SK-N-SH treated with all-trans-retinoic acid at 6 μM for 48 hours (cell line): ENCODE results near the gene CACNA1A.

Experiments used
- ATAC-seq: fragments of 200-7000 bp; cut with Tn5 transposase; 3 replicates; pipeline ENCODE4 v1.9.1; 2020; ENCODE audit warnings: mild to moderate bottlenecking, moderate library complexity
- ARNTL ChIP-seq: fragments of 450-650 bp; formaldehyde crosslinking; IDR thresholded peaks from 2 replicates; pipeline ENCODE4 v1.5.0; 2020; ENCODE audit warnings: low read depth, mild to moderate bottlenecking, moderate library complexity, borderline replicate concordance
- BACH2 ChIP-seq: fragments of 250-450 bp; sonication (Bioruptor Pico); IDR thresholded peaks from 2 replicates; pipeline ENCODE4 v1.9.0; 2021; ENCODE audit warnings: mild to moderate bottlenecking, borderline replicate concordance
- CREB5 ChIP-seq: fragments of 250-450 bp; sonication (Bioruptor Pico); IDR thresholded peaks from 2 replicates; pipeline ENCODE4 v1.5.1; 2020; ENCODE audit warnings: low read depth, mild to moderate bottlenecking, moderate library complexity
- CSDC2 ChIP-seq: fragments of 250-450 bp; sonication (Bioruptor Pico); IDR thresholded peaks from 2 replicates; pipeline ENCODE4 v1.5.0; 2020; ENCODE audit warnings: mild to moderate bottlenecking, moderate library complexity
- CSRNP3 ChIP-seq: fragments of 250-450 bp; sonication (Bioruptor Pico); IDR thresholded peaks from 2 replicates; pipeline ENCODE4 v1.5.1; 2021; ENCODE audit warnings: mild to moderate bottlenecking, moderate library complexity
- ESRRG ChIP-seq: fragments of 250-450 bp; sonication (Bioruptor Pico); IDR thresholded peaks from 2 replicates; pipeline ENCODE4 v1.6.1; 2021; ENCODE audit warnings: mild to moderate bottlenecking
- GLIS3 ChIP-seq: fragments of 250-450 bp; sonication (Bioruptor Pico); IDR thresholded peaks from 2 replicates; pipeline ENCODE4 v1.5.0; 2020; ENCODE audit warnings: mild to moderate bottlenecking, moderate library complexity
- ISL1 ChIP-seq: fragments of 250-450 bp; sonication (Bioruptor Pico); IDR thresholded peaks from 2 replicates; pipeline ENCODE4 v2.1.2; 2022; ENCODE audit warnings: mild to moderate bottlenecking, moderate library complexity
- OSR1 ChIP-seq: fragments of 250-450 bp; sonication (Bioruptor Pico); IDR thresholded peaks from 2 replicates; pipeline ENCODE4 v1.8.0; 2022; ENCODE audit warnings: moderate library complexity, mild to moderate bottlenecking, inconsistent platforms
- PATZ1 ChIP-seq: fragments of 250-450 bp; sonication (Bioruptor Pico); IDR thresholded peaks from 2 replicates; pipeline ENCODE4 v1.8.0; 2020; ENCODE audit warnings: mild to moderate bottlenecking, moderate library complexity, borderline replicate concordance
- POU6F1 ChIP-seq: fragments of 250-450 bp; sonication (Bioruptor Pico); IDR thresholded peaks from 2 replicates; pipeline ENCODE4 v1.8.0; 2021; ENCODE audit warnings: low read depth, mild to moderate bottlenecking, moderate library complexity, borderline replicate concordance
- PPARA ChIP-seq: fragments of 250-450 bp; sonication (Bioruptor Pico); IDR thresholded peaks from 2 replicates; pipeline ENCODE4 v1.5.0; 2020; ENCODE audit warnings: mild to moderate bottlenecking, borderline replicate concordance
- RARB ChIP-seq: fragments of 250-450 bp; sonication (Bioruptor Pico); IDR thresholded peaks from 2 replicates; pipeline ENCODE4 v1.8.0; 2021; ENCODE audit warnings: mild to moderate bottlenecking, moderate library complexity
- SNAI2 ChIP-seq: fragments of 250-450 bp; sonication (Bioruptor Pico); IDR thresholded peaks from 2 replicates; pipeline ENCODE4 v1.5.0; 2020; ENCODE audit warnings: mild to moderate bottlenecking, moderate library complexity
- TCF4 ChIP-seq: fragments of 250-450 bp; sonication (Bioruptor Pico); IDR thresholded peaks from 2 replicates; pipeline ENCODE4 v1.8.0; 2021; ENCODE audit warnings: mild to moderate bottlenecking, moderate library complexity, borderline replicate concordance
- TOX ChIP-seq: fragments of 250-450 bp; sonication (Bioruptor Pico); IDR thresholded peaks from 2 replicates; pipeline ENCODE4 v1.8.0; 2021; ENCODE audit warnings: mild to moderate bottlenecking, moderate library complexity, borderline replicate concordance
- TSHZ2 ChIP-seq: fragments of 250-450 bp; sonication (Bioruptor Pico); IDR thresholded peaks from 2 replicates; pipeline ENCODE4 v1.5.0; 2020; ENCODE audit warnings: mild to moderate bottlenecking, moderate library complexity
- ZC3H10 ChIP-seq: fragments of 250-450 bp; sonication (Bioruptor Pico); IDR thresholded peaks from 2 replicates; pipeline ENCODE4 v1.5.1; 2021; ENCODE audit warnings: mild to moderate bottlenecking, moderate library complexity
- ZFP3 ChIP-seq: fragments of 250-450 bp; sonication (Bioruptor Pico); IDR thresholded peaks from 2 replicates; pipeline ENCODE4 v1.5.0; 2020; ENCODE audit warnings: mild to moderate bottlenecking, moderate library complexity
- ZFP30 ChIP-seq: fragments of 450-650 bp; formaldehyde crosslinking; IDR thresholded peaks from 2 replicates; pipeline ENCODE4 v1.5.0; 2022; ENCODE audit warnings: mild to moderate bottlenecking, moderate library complexity
- ZNF565 ChIP-seq: fragments of 450-650 bp; formaldehyde crosslinking; conservative IDR thresholded peaks from 2 replicates; pipeline ENCODE4 v1.5.0; 2020; ENCODE audit warnings: low read depth, mild to moderate bottlenecking, moderate library complexity
- ZNF70 ChIP-seq: fragments of 450-650 bp; formaldehyde crosslinking; IDR thresholded peaks from 2 replicates; pipeline ENCODE4 v1.5.0; 2020; ENCODE audit warnings: mild to moderate bottlenecking, moderate library complexity
- ZNF8 ChIP-seq: fragments of 450-650 bp; formaldehyde crosslinking; IDR thresholded peaks from 2 replicates; pipeline ENCODE4 v1.5.0; 2020; ENCODE audit warnings: mild to moderate bottlenecking, moderate library complexity

Gene CACNA1A

GRCh38 chr19:13300421-13301030 is 205.8 kb downstream of the CACNA1A start (continued):
- no peak for TF ChIP-seq GLIS3
- TF ChIP-seq, all 23 proteins: peak for 0

- TF ChIP-seq RARB (CRISPR knock-in tag) (no peak), ARNTL (CRISPR knock-in tag) (no peak), CSDC2 (CRISPR knock-in tag) (no peak), TOX (no peak), CSRNP3 (CRISPR knock-in tag) (no peak), CREB5 (CRISPR knock-in tag) (no peak), TCF4 (CRISPR knock-in tag) (no peak), OSR1 (CRISPR knock-in tag) (no peak), ESRRG (no peak)
- ATAC-seq: peak; percentile 59
These were observed 206.4 kb downstream of the CACNA1A start for GRCh38 chr19:13299838-13300237.

- no peak for TF ChIP-seq ZFP30 (CRISPR knock-in tag)
- no peak for TF ChIP-seq GLIS3
- TF ChIP-seq CREB5 (CRISPR knock-in tag): no peak
- no peak for TF ChIP-seq ESRRG
- TF ChIP-seq ZNF70 (CRISPR knock-in tag): no peak
- ATAC-seq: no peak; the same call in 2 of the 3 replicates
These were observed 207.5 kb downstream of the CACNA1A start for GRCh38 chr19:13298565-13299481.

- TF ChIP-seq PATZ1 (CRISPR knock-in tag) (no peak), ZNF565 (CRISPR knock-in tag) (no peak), ZFP3 (no peak), ESRRG (no peak), CSRNP3 (CRISPR knock-in tag) (no peak), TOX (no peak), SNAI2 (CRISPR knock-in tag) (no peak), ZNF70 (CRISPR knock-in tag) (no peak), ARNTL (CRISPR knock-in tag) (no peak), TCF4 (CRISPR knock-in tag) (no peak), PPARA (CRISPR knock-in tag) (no peak), ISL1 (CRISPR knock-in tag) (no peak), BACH2 (CRISPR knock-in tag) (no peak), TSHZ2 (CRISPR knock-in tag) (no peak), ZC3H10 (no peak), ZNF8 (no peak), POU6F1 (no peak), OSR1 (CRISPR knock-in tag) (no peak), GLIS3 (no peak), RARB (CRISPR knock-in tag) (no peak)
- ATAC-seq: no peak
These were observed 209.3 kb downstream of the CACNA1A start for GRCh38 chr19:13297023-13297422.
